ENCODE results near the gene ULK4.
"Not testable (repeated sequence)": the region's sequence is repeated elsewhere in the genome, so short reads cannot be mapped to it uniquely, and the experiment has no call there.

Gene ULK4

DNA sequence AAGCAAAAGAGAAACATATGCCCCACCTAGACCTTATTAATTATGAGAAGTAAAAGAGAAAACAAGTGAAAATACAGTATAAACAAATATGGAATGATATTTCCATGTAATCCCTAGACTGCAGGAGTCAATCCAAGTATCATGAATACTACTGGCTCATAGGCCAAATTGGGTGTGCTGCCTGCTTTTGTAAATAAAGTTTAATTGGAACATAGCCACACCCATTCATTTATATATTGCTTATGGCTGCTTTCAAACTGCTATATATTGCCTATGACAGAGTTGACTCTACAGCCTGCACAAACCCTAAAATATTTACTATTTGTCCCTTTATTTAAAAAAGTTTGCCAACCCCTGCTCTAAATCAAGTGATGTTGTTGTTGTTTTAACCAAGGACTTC, 5.3 kb downstream of the ULK4 start:
- no peak for DNase-seq

DNA sequence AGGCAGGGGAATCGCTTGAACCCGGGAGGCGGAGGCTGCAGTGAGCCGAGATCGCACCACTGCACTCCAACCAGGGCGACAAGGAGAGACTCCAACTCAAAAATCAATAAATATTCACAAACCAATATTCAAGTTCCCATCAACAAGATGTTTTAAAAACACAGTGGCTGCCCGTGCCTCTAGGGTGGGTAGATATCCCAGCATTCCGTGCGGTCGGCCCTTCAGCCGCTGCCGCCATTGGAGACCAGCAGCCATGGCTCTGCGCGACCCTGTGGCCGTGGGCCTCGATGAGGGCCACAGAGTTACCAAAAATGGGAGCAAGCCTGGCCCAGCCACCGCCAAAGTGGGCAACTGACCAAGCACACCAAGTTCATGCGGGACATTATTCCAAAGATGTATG, 6.7 kb downstream of the ULK4 start:
- DNase-seq = no peak

DNA sequence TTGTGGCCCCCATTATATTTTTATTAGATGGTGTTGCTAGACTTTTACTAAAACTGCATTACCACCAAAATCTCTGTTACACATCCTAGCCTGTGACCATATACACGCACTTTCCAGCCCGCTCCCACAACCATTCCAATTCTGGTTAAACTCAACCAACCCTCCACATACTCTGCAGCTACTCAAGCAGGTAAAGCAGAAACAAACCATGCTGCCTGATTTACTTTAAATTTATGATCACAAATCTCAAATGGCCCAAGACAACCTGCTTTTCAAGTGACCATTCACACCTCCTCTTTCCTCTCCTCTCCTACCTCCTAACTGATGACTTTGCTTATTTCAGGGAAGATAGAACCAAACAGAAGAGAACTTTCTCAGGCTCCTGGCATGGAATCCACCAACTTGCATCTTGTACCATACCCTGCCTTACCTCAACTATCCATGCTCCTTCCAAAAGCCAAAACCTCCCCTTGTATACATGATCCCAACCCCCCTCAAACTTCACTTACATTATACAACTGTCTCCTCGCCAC, 18.5 kb downstream of the ULK4 start:
- DNase-seq = no peak

- DNase-seq = no peak
These were observed 21.5 kb downstream of the ULK4 start for GRCh38 chr3:41940393-41940792.

DNA sequence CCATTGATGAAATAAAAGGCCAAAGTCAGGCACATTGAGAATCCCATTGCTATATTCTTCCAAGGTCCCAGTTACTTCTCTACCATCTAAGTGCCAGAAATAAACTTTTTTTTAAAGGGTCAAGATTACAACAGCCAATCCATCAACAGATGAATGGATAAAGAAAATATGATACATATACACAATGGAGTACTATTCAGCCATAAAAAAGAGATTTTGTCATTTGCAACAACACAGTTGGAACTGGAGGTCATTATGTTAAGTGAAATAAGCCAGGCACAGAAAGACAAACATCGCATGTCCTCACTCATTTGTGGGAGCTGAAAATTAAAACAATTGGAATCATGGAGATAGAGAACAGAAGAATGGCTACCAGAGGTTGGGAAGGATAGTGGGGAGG, 25.5 kb downstream of the ULK4 start:
- no peak for DNase-seq

GRCh38 chr3:41933154-41933676, 28.7 kb downstream of the ULK4 start:
- no peak for DNase-seq

GRCh38 chr3:41932464-41932863, 29.4 kb downstream of the ULK4 start:
- DNase-seq = no peak

- no peak for DNase-seq
These were observed 41.4 kb downstream of the ULK4 start for GRCh38 chr3:41920406-41920965.

DNA sequence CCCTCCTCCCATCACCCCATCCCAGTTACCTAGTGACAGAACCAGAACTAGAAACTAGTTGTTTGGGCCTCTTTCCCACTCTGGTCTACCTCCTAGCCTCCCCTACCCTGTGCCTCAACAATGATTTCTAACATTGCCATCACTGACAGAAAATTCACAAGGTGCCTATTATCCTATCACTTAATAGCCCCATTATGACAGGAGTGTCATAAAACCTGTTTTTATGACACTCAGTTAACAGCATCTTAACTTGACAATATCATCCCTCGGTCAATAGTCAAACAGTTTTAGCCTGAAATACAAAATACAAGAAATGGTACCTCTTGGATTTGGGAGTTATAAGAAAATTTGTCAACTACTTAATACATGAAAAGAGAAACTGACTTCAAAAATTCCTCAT, 46.5 kb downstream of the ULK4 start:
- no peak for DNase-seq

- no peak for DNase-seq
These were observed 49.6 kb downstream of the ULK4 start for GRCh38 chr3:41912280-41912679.

DNA sequence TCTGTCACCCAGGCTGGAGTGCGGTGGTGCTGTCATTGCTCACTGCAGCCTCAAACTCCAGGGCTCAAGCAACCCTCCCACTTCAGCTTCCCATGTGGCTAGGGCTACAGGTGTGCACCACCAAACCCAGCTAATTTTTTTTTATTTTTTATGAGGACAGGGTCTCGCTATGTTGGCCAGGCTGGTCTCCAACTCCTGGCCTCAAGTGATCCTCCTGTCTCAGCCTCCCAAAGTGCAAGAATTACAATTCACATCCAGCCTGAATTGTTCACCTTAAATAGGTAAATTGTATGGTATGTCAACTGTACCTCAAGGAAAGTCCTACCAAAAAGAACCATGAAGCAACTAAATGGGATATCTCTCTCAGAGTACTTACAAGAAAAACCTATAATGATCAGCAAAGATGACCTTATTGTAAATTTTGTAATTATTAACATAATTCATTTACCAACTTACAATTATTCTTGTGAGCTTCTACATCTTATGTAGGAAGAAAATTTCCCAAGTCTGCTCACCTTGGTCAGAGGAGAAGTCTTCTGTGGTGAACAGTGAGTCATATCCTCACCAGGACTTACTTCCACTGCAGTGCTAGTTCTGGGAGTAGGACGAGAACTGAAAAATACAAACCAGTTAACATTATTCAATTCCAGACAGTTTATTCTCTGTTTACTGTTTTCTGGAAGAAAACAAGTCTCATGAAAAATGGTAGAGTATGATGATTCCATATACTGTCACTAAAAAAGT, 54.4 kb downstream of the ULK4 start:
- DNase-seq = no peak

- peak in 1 of 2 experiments; percentile 16 for DNase-seq
These were observed 61.6 kb downstream of the ULK4 start for GRCh38 chr3:41900265-41900664.

- DNase-seq = peak in 1 of 2 experiments; percentile 45
These were observed 63.3 kb downstream of the ULK4 start for GRCh38 chr3:41898631-41899030.

GRCh38 chr3:41893977-41894376, 67.9 kb downstream of the ULK4 start:
- DNase-seq = peak in 1 of 2 experiments; percentile 23

GRCh38 chr3:41888368-41889076, 73.4 kb downstream of the ULK4 start:
- DNase-seq = no peak

GRCh38 chr3:41882956-41883355, 78.9 kb downstream of the ULK4 start:
- no peak for DNase-seq

- peak in 1 of 2 experiments; percentile 27 for DNase-seq
These were observed 80.6 kb downstream of the ULK4 start for GRCh38 chr3:41881233-41881821.

- DNase-seq = no peak
These were observed 81.5 kb downstream of the ULK4 start for GRCh38 chr3:41880387-41880786.

DNA sequence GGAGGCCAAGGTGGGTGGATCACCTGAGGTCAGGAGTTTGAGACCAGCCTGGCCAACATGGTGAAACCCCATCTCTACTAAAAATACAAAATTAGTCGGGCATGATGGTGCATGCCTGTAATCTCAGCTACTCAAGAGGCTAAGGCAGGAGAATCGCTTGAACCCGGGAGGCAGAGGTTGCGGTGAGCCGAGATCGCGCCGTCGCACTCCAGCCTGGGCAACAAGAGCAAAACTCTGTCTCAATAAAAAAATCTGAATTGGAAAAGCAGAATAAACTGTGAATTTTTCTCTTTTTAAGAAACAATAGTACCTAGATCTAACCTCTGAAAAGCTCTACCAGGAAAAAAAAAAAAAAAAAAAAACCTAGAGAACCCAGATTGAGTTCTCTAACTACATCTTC, 84.2 kb downstream of the ULK4 start:
- DNase-seq = not testable (repeated sequence)

DNA sequence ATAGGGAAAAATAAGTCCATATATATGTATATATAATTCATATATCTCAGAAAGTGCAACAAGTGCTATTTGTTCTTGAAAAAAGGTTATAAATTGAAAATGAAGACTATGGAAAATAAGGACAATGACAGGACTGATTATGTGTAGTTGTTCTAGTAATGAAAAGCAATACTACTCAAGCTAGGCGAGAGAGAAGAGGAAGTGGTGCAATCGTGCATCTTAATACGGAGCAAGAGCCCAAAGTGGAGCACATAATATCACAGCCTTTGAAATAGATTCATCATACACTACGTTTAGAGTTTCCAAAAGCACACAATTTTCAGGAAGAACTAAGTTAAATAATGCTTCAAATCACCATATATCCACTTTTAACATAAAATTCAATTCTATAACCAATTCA, 87.9 kb downstream of the ULK4 start:
- DNase-seq = no peak

DNA sequence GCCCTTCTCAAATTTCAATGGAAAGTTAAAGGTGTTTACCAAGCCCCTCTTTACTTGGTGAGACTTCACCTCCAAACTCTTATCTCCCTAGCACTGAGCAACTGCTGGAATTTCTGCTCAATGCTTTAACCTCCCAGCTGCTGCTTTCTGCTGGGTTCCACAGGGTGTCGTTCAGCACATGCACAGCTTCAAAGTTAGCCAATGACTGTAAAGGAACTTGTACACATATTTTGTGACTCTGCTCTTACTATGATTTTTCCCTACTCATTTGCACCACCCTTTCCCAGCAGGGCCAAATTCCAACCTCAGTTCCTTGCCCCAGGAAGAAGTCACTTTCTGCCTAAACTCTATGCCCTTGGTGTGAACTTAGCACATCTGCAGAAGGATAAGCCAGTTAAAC, 89.7 kb downstream of the ULK4 start:
- no peak for DNase-seq

DNA sequence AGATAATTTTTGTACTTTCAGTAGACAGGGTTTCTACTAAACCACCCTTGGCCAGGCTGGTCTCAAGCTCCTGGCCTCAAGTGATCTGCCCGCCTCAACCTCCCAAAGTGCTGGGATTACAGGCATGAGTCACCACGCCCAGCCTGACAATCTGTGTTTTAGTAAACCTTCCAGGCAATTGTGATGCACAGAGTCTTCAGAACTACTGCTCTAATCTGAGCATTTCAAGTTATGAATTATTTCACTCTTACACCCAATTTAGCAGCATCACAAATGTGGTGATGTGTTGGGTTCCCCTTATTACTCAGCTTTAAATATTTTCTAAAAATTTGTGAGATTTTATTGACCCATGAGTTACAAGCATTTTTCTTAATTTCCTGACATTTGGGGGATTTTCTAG, 94.4 kb downstream of the ULK4 start:
- no peak for DNase-seq

GRCh38 chr3:41866298-41866697, 95.6 kb downstream of the ULK4 start:
- no peak for DNase-seq
